Cardiac fibroblast (primary cell): ENCODE measurements around the gene MRPS6.

Experiments used
- DNase-seq, 2 donors: peaks; one replicate each; pipeline versions ENCODE4 v3.0.0 to v3.0.0-alpha.2; 2010; ENCODE audit warnings: low read depth in 2 of 2
- H3K4me3 ChIP-seq, 2 donors: replicated peaks in 1 of 2; 1 replicate in 1 of 2; 2 replicates in 1 of 2; pipeline ENCODE4 v1.5.1; 2011; ENCODE audit warnings: low read depth in 2 of 2, low read length in 2 of 2, mild to moderate bottlenecking in 2 of 2, moderate library complexity in 1 of 2
- CTCF ChIP-seq: IDR thresholded peaks from one replicate; pipeline ENCODE4 v1.5.1; 2011; ENCODE audit warnings: low read depth, mild to moderate bottlenecking, low read length, inconsistent platforms

The MRPS6 gene

GRCh38 chr21:34112316-34113033, 39.1 kb downstream of the MRPS6 start:
- TF ChIP-seq CTCF, result no peak

GRCh38 chr21:34113842-34114241, 40.5 kb downstream of the MRPS6 start:
- no peak for DNase-seq
- H3K4me3 ChIP-seq, result no peak overlapping the region
- TF ChIP-seq CTCF, result no peak

More at GRCh38 chr21:34112316-34113033, 39.1 kb downstream of the MRPS6 start:
- DNase-seq, result no peak
- H3K4me3 ChIP-seq, result no peak overlapping the region

GRCh38 chr21:34115160-34115559, 41.8 kb downstream of the MRPS6 start:
- no peak overlapping the region for H3K4me3 ChIP-seq
- no peak for DNase-seq
- no peak for TF ChIP-seq CTCF

- DNase-seq, result no peak
- TF ChIP-seq CTCF, result no peak
- H3K4me3 ChIP-seq, result no peak overlapping the region
Observed at GRCh38 chr21:34116569-34116968, 43.2 kb downstream of the MRPS6 start.

GRCh38 chr21:34120867-34121266, 47.5 kb downstream of the MRPS6 start:
- no peak for TF ChIP-seq CTCF
- no peak overlapping the region for H3K4me3 ChIP-seq
- DNase-seq, result no peak

GRCh38 chr21:34122047-34122446, 48.7 kb downstream of the MRPS6 start:
- H3K4me3 ChIP-seq, result no peak overlapping the region
- TF ChIP-seq CTCF, result no peak

GRCh38 chr21:34123609-34124008, 50.2 kb downstream of the MRPS6 start:
- TF ChIP-seq CTCF, result no peak

More at GRCh38 chr21:34122047-34122446, 48.7 kb downstream of the MRPS6 start:
- no peak for DNase-seq

More at GRCh38 chr21:34123609-34124008, 50.2 kb downstream of the MRPS6 start:
- DNase-seq, result no peak
- no peak overlapping the region for H3K4me3 ChIP-seq
